ENCODE measurements around the gene INPP5K. TPM values are rescaled to one million over a fixed set of nuclear protein-coding genes. Genes with fewer than 3 reads are reported as not detected.
"Not testable (repeated sequence)": the region's sequence is repeated elsewhere in the genome, so short reads cannot be mapped to it uniquely, and the experiment has no call there.

Gene INPP5K
- total RNA-seq, 4 donors from 2014 or later, result 101 to 172 (median 134) TPM

DNA sequence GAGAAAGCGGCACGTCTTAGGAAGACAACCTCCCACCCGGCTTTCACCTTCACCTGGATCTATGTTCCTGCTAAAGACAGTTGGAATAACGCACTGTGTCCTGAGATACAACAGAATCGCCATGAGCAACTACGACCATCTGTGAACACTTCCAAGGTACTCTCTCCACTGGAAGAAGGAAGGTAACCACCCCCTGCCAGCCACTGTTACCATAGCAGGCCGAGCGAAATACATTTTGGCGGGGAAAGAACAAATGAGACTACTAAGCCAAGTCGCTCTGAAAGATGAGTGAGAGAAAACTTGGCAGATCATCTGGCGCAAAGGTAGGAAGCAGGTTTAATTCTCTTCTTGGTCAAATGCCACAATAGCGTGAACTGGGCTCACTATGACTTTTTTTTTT lies 70.2 kb downstream of the INPP5K start:
- 79 to 82% methylated on average over 12 of the region's 12 CpGs for WGBS, 2 donors
- H3K4me3 ChIP-seq (ENCODE audit: low read depth, poor library complexity, severe bottlenecking), result no peak overlapping the region

GRCh38 chr17:1445695-1446094 lies 70.7 kb downstream of the INPP5K start:
- DNase-seq (ENCODE audit: low spot score in 2 of 2); intact Hi-C loops (cut with DNase I; ENCODE audit: low total_unique reads); H3K4me3 ChIP-seq (ENCODE audit: low read depth, poor library complexity, severe bottlenecking): not testable (repeated sequence)
- WGBS, 2 donors, result 83 to 94% methylated on average over 4 of the region's 4 CpGs

More for the DNA sequence above, 70.2 kb downstream of the INPP5K start:
- TF ChIP-seq, protein P1, sequence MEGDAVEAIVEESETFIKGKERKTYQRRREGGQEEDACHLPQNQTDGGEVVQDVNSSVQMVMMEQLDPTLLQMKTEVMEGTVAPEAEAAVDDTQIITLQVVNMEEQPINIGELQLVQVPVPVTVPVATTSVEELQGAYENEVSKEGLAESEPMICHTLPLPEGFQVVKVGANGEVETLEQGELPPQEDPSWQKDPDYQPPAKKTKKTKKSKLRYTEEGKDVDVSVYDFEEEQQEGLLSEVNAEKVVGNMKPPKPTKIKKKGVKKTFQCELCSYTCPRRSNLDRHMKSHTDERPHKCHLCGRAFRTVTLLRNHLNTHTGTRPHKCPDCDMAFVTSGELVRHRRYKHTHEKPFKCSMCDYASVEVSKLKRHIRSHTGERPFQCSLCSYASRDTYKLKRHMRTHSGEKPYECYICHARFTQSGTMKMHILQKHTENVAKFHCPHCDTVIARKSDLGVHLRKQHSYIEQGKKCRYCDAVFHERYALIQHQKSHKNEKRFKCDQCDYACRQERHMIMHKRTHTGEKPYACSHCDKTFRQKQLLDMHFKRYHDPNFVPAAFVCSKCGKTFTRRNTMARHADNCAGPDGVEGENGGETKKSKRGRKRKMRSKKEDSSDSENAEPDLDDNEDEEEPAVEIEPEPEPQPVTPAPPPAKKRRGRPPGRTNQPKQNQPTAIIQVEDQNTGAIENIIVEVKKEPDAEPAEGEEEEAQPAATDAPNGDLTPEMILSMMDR (IDR thresholded peaks at IDR 0.05), result no peak
- TF ChIP-seq POLR2A (IDR thresholded peaks at IDR 0.05), result no peak
- no peak for DNase-seq (ENCODE audit: low spot score in 2 of 2)
- intact Hi-C loops (cut with DNase I; ENCODE audit: low total_unique reads), result no loop called here

Other genes starting within 250 kb of the INPP5K start
- not detected for gene BHLHA9, start 246.2 kb downstream of the INPP5K start, total RNA-seq
- 1 to 10 TPM in 3 of 4 donors, under 1 TPM in 1; 0.78 to 5.4 (median 3.2) TPM for gene TRARG1, start 236.9 kb downstream of the INPP5K start, total RNA-seq
- gene YWHAE, start 116.4 kb downstream of the INPP5K start, total RNA-seq, result 100 to 1,000 TPM; 431 to 648 (median 506) TPM
- gene CRK, start 60.4 kb downstream of the INPP5K start, total RNA-seq, result 10 to 100 TPM; 48.2 to 70.0 (median 50.7) TPM
- 100 to 1,000 TPM in 1 of 4 donors, 10 to 100 TPM in 3; 71.3 to 101 (median 84.8) TPM for gene MYO1C, start 23.9 kb downstream of the INPP5K start, total RNA-seq
- 10 to 100 TPM; 45.0 to 53.1 (median 45.2) TPM for gene PITPNA, start 46.2 kb upstream of the INPP5K start, total RNA-seq
- gene SLC43A2, start 112.2 kb upstream of the INPP5K start, total RNA-seq, result 10 to 100 TPM in 2 of 4 donors, 1 to 10 TPM in 2; 5.6 to 14.5 (median 9.6) TPM
- gene SCARF1, start 129.1 kb upstream of the INPP5K start, total RNA-seq, result 10 to 100 TPM in 1 of 4 donors, 1 to 10 TPM in 3; 4.9 to 10.0 (median 9.1) TPM
- 10 to 100 TPM; 17.0 to 32.7 (median 19.5) TPM for gene RILP, start 133.3 kb upstream of the INPP5K start, total RNA-seq
- gene PRPF8, start 168.3 kb upstream of the INPP5K start, total RNA-seq, result 100 to 1,000 TPM; 140 to 228 (median 173) TPM
- 1 to 10 TPM in 3 of 4 donors, under 1 TPM in 1; 0.99 to 4.5 (median 2.8) TPM for gene TLCD2, start 193.8 kb upstream of the INPP5K start, total RNA-seq
- gene WDR81, start 208.1 kb upstream of the INPP5K start, total RNA-seq, result 10 to 100 TPM; 42.9 to 64.4 (median 49.2) TPM
- gene SERPINF2, start 226.3 kb upstream of the INPP5K start, total RNA-seq, result 1 to 10 TPM; 1.2 to 9.0 (median 5.9) TPM
- gene SERPINF1, start 245.4 kb upstream of the INPP5K start, total RNA-seq, result 100 to 1,000 TPM; 102 to 391 (median 114) TPM